Progenitor cell of endocrine pancreas (in vitro differentiated cells): Measurements from ENCODE around the gene SOS1. TPM values are rescaled to one million over a fixed set of nuclear protein-coding genes. Genes with fewer than 3 reads are reported as not detected.
A peak's percentile ranks its signal among the peaks of the same experiment; 100 is the strongest.

ENCODE experiments used
- DNase-seq: peaks from one replicate; pipeline ENCODE4 v3.0.0; 2021; ENCODE audit warnings: low spot score; ENCODE audit not compliant: unreplicated experiment
- H3K27ac Mint-ChIP-seq: 2 replicates; pipeline ENCODE4 v1.8.0; 2021; ENCODE audit warnings: mild to moderate bottlenecking, moderate library complexity, mixed read lengths
- H3K27me3 Mint-ChIP-seq: 2 replicates; pipeline ENCODE4 v1.8.0; 2021; ENCODE audit warnings: mixed read lengths
- H3K36me3 Mint-ChIP-seq: 2 replicates; pipeline ENCODE4 v1.8.0; 2022; ENCODE audit warnings: mixed read lengths; ENCODE audit not compliant: insufficient read depth
- H3K4me1 Mint-ChIP-seq: 2 replicates; pipeline ENCODE4 v1.8.0; 2021; ENCODE audit warnings: low read depth, mixed read lengths
- H3K4me3 Mint-ChIP-seq: 2 replicates; pipeline ENCODE4 v1.8.0; 2021; ENCODE audit warnings: low read depth, mild to moderate bottlenecking, moderate library complexity, mixed read lengths
- H3K9me3 Mint-ChIP-seq: 2 replicates; pipeline ENCODE4 v1.8.0; 2021; ENCODE audit warnings: low read depth, mixed read lengths
- CTCF ChIP-seq: fragments of 200-600 bp; sonication (generic); IDR thresholded peaks from one replicate; pipeline ENCODE4 v1.5.0; 2021; ENCODE audit warnings: antibody characterized with exemption, mild to moderate bottlenecking; ENCODE audit not compliant: unreplicated experiment
- total RNA-seq: library from RNA; stranded (reverse); gene quantifications from 2 replicates; pipeline ENCODE4 v1.2.1, GENCODE V29; 2021

Gene SOS1
- total RNA-seq, 1 donor from 2014 or later: 77.0 TPM

DNA sequence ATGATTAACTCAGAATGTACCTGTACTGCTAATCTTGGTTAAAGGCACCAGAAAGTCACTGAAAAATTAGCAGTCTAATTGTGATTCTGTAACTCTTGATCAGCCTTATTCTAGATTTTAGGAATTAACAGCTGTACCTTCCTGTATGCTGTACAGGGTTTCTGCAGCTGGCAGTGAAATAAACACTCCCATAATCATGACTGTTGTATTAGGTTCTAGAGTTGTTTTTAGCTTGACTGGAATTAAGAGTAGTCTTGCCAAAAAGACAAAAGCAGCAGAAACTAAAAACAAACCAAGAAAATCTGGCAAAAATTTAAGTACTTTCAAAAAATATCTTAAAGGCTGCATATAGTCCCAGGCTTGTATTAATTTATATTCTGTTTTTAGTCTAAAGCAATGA, 103.5 kb downstream of the SOS1 start:
- TF ChIP-seq CTCF: no peak
- H3K9me3 Mint-ChIP-seq: no peaks in the 10 kb centered on the region
- no peaks in the 10 kb centered on the region for H3K27me3 Mint-ChIP-seq
- peaks cover 5% of the 10 kb centered on the region for H3K36me3 Mint-ChIP-seq
- no peak for DNase-seq
- no peak overlapping the region for H3K4me3 Mint-ChIP-seq
- H3K4me1 Mint-ChIP-seq: no peaks in the 10 kb centered on the region
- no peak overlapping the region for H3K27ac Mint-ChIP-seq

- Mint-ChIP-seq H3K9me3 (no peaks in the 10 kb centered on the region), H3K27ac (peak overlapping the region; percentile 77), H3K4me1 (no peaks in the 10 kb centered on the region), H3K36me3 (peaks cover 11% of the 10 kb centered on the region), H3K4me3 (no peak overlapping the region), H3K27me3 (no peaks in the 10 kb centered on the region)
- no peak for DNase-seq
- TF ChIP-seq CTCF: no peak
Measured at GRCh38 chr2:39015424-39015823, 105.4 kb downstream of the SOS1 start.

- Mint-ChIP-seq H3K9me3 (no peaks in the 10 kb centered on the region), H3K27ac (no peak overlapping the region), H3K27me3 (no peaks in the 10 kb centered on the region), H3K4me3 (no peak overlapping the region), H3K36me3 (peaks cover 16% of the 10 kb centered on the region), H3K4me1 (peaks cover 1% of the 10 kb centered on the region)
- DNase-seq: no peak
- TF ChIP-seq CTCF: no peak
Measured at GRCh38 chr2:39013871-39014270, 107.0 kb downstream of the SOS1 start.

GRCh38 chr2:39008665-39009064, 112.2 kb downstream of the SOS1 start:
- H3K27me3 Mint-ChIP-seq: no peaks in the 10 kb centered on the region
- no peaks in the 10 kb centered on the region for H3K9me3 Mint-ChIP-seq
- peaks cover 29% of the 10 kb centered on the region for H3K36me3 Mint-ChIP-seq
- H3K4me3 Mint-ChIP-seq: no peak overlapping the region
- no peak for TF ChIP-seq CTCF
- no peak overlapping the region for H3K27ac Mint-ChIP-seq
- peaks cover 5% of the 10 kb centered on the region for H3K4me1 Mint-ChIP-seq
- DNase-seq: no peak

DNA sequence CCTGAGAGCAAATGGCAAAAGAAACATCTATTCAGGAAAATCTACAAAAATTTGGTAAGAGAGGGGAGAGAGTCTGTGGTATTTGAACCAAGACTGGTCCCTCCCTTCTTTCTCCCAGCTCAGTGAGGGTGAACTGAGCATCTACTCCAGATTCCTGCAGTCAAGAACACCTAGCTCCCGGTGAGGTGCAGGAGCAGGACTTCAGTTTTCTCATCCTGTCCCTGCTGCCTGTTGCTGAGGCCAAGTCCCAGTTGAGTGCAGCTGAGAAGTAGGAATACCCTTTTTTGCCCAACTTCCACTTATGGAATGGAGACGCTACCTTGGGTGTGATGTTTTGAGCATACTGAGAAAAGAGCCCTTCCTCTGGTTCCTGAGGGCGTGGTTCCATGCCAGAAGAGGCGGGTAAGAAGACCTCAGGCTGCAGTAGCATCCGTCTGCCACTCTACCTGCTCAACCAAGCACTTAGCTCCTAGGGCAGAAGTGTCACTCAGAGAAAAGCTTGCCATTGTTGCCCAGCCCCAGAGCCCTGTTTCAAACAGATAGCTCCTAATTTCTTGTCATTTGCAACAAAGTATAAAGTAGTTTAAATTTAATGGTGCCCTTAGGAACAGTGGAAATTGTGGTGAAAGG, 112.9 kb downstream of the SOS1 start:
- no peak for DNase-seq
- no peak for TF ChIP-seq CTCF
- no peaks in the 10 kb centered on the region for H3K27me3 Mint-ChIP-seq
- no peaks in the 10 kb centered on the region for H3K9me3 Mint-ChIP-seq
- H3K27ac Mint-ChIP-seq: no peak overlapping the region
- H3K4me1 Mint-ChIP-seq: peaks cover 5% of the 10 kb centered on the region
- H3K36me3 Mint-ChIP-seq: peaks cover 25% of the 10 kb centered on the region
- no peak overlapping the region for H3K4me3 Mint-ChIP-seq
